Measurements from ENCODE around the gene RBFOX1.
A peak's percentile ranks its signal among the peaks of the same experiment; 100 is the strongest.

The RBFOX1 gene

GRCh38 chr16:7584561-7584960 lies 251.9 kb downstream of the RBFOX1 start:
- H3K27ac ChIP-seq (ENCODE audit: low read depth, low read length, severe bottlenecking), result no peak overlapping the region
- H3K36me3 ChIP-seq (ENCODE audit: control insufficient read depth, insufficient read depth, low read length), result no peaks in the 10 kb centered on the region
- no peaks in the 10 kb centered on the region for H3K9me3 ChIP-seq (ENCODE audit: control insufficient read depth, low read length)
- WGBS, 2 experiments (ENCODE audit: insufficient coverage in 2 of 2), result 78 to 100% methylated on average over 1 to 2 of the region's 6 CpGs
- no peak overlapping the region for H3K4me3 ChIP-seq (ENCODE audit: extremely low read depth, insufficient read depth, low read length, poor library complexity, severe bottlenecking)
- no peaks in the 10 kb centered on the region for H3K4me1 ChIP-seq (ENCODE audit: control insufficient read depth, insufficient read depth, low read length, poor library complexity, severe bottlenecking)

GRCh38 chr16:7585705-7586104 lies 253.1 kb downstream of the RBFOX1 start:
- Histone ChIP-seq H3K4me1 (ENCODE audit: control insufficient read depth, insufficient read depth, low read length, poor library complexity, severe bottlenecking) (no peaks in the 10 kb centered on the region), H3K27ac (ENCODE audit: low read depth, low read length, severe bottlenecking) (no peak overlapping the region), H3K9me3 (ENCODE audit: control insufficient read depth, low read length) (no peaks in the 10 kb centered on the region), H3K36me3 (ENCODE audit: control insufficient read depth, insufficient read depth, low read length) (no peaks in the 10 kb centered on the region), H3K4me3 (ENCODE audit: extremely low read depth, insufficient read depth, low read length, poor library complexity, severe bottlenecking) (no peak overlapping the region)
- WGBS, 2 experiments (ENCODE audit: insufficient coverage in 2 of 2), result no CpG with 5 or more reads among the region's 4 CpGs

GRCh38 chr16:7590934-7591333 lies 258.3 kb downstream of the RBFOX1 start:
- Histone ChIP-seq H3K36me3 (ENCODE audit: control insufficient read depth, insufficient read depth, low read length) (no peaks in the 10 kb centered on the region), H3K4me3 (ENCODE audit: extremely low read depth, insufficient read depth, low read length, poor library complexity, severe bottlenecking) (no peak overlapping the region), H3K4me1 (ENCODE audit: control insufficient read depth, insufficient read depth, low read length, poor library complexity, severe bottlenecking) (no peaks in the 10 kb centered on the region), H3K27ac (ENCODE audit: low read depth, low read length, severe bottlenecking) (no peak overlapping the region), H3K9me3 (ENCODE audit: control insufficient read depth, low read length) (no peaks in the 10 kb centered on the region)
- 90 to 96% methylated on average over 3 of the region's 4 CpGs for WGBS, 2 experiments (ENCODE audit: insufficient coverage in 2 of 2)

- H3K36me3 ChIP-seq (ENCODE audit: control insufficient read depth, insufficient read depth, low read length), result no peaks in the 10 kb centered on the region
- H3K4me3 ChIP-seq (ENCODE audit: extremely low read depth, insufficient read depth, low read length, poor library complexity, severe bottlenecking), result no peak overlapping the region
- H3K27ac ChIP-seq (ENCODE audit: low read depth, low read length, severe bottlenecking), result no peak overlapping the region
- H3K9me3 ChIP-seq (ENCODE audit: control insufficient read depth, low read length), result no peaks in the 10 kb centered on the region
- peaks cover 7% of the 10 kb centered on the region for H3K4me1 ChIP-seq (ENCODE audit: control insufficient read depth, insufficient read depth, low read length, poor library complexity, severe bottlenecking)
- WGBS, 2 experiments (ENCODE audit: insufficient coverage in 2 of 2), result 100% methylated on average over 1 of the region's 11 CpGs; no CpG with 5 or more reads in 1 of the 2 experiments
These were observed 263.7 kb downstream of the RBFOX1 start for GRCh38 chr16:7596308-7596707.

GRCh38 chr16:7597677-7598076 lies 265.0 kb downstream of the RBFOX1 start:
- peaks cover 7% of the 10 kb centered on the region for H3K4me1 ChIP-seq (ENCODE audit: control insufficient read depth, insufficient read depth, low read length, poor library complexity, severe bottlenecking)
- 66 to 82% methylated on average over 2 to 3 of the region's 3 CpGs for WGBS, 2 experiments (ENCODE audit: insufficient coverage in 2 of 2)
- no peaks in the 10 kb centered on the region for H3K36me3 ChIP-seq (ENCODE audit: control insufficient read depth, insufficient read depth, low read length)
- no peak overlapping the region for H3K4me3 ChIP-seq (ENCODE audit: extremely low read depth, insufficient read depth, low read length, poor library complexity, severe bottlenecking)
- H3K9me3 ChIP-seq (ENCODE audit: control insufficient read depth, low read length), result no peaks in the 10 kb centered on the region
- H3K27ac ChIP-seq (ENCODE audit: low read depth, low read length, severe bottlenecking), result peak overlapping the region; percentile 31

- Histone ChIP-seq H3K27ac (ENCODE audit: low read depth, low read length, severe bottlenecking) (no peak overlapping the region), H3K4me1 (ENCODE audit: control insufficient read depth, insufficient read depth, low read length, poor library complexity, severe bottlenecking) (peaks cover 7% of the 10 kb centered on the region), H3K4me3 (ENCODE audit: extremely low read depth, insufficient read depth, low read length, poor library complexity, severe bottlenecking) (no peak overlapping the region), H3K36me3 (ENCODE audit: control insufficient read depth, insufficient read depth, low read length) (no peaks in the 10 kb centered on the region), H3K9me3 (ENCODE audit: control insufficient read depth, low read length) (no peaks in the 10 kb centered on the region)
- WGBS, 2 experiments (ENCODE audit: insufficient coverage in 2 of 2), result 92 to 100% methylated on average over 2 of the region's 3 CpGs
These were observed 268.5 kb downstream of the RBFOX1 start for GRCh38 chr16:7601100-7601499.

- H3K4me1 ChIP-seq (ENCODE audit: control insufficient read depth, insufficient read depth, low read length, poor library complexity, severe bottlenecking), result peaks cover 7% of the 10 kb centered on the region
- H3K4me3 ChIP-seq (ENCODE audit: extremely low read depth, insufficient read depth, low read length, poor library complexity, severe bottlenecking), result no peak overlapping the region
- no peaks in the 10 kb centered on the region for H3K36me3 ChIP-seq (ENCODE audit: control insufficient read depth, insufficient read depth, low read length)
- no peak overlapping the region for H3K27ac ChIP-seq (ENCODE audit: low read depth, low read length, severe bottlenecking)
- 65 to 75% methylated on average over 2 to 5 of the region's 7 CpGs for WGBS, 2 experiments (ENCODE audit: insufficient coverage in 2 of 2)
- no peaks in the 10 kb centered on the region for H3K9me3 ChIP-seq (ENCODE audit: control insufficient read depth, low read length)
These were observed 269.8 kb downstream of the RBFOX1 start for GRCh38 chr16:7602291-7602950.

GRCh38 chr16:7605812-7606211 lies 273.2 kb downstream of the RBFOX1 start:
- no peak overlapping the region for H3K4me3 ChIP-seq (ENCODE audit: extremely low read depth, insufficient read depth, low read length, poor library complexity, severe bottlenecking)
- 80 to 96% methylated on average over 3 to 4 of the region's 6 CpGs for WGBS, 2 experiments (ENCODE audit: insufficient coverage in 2 of 2)

GRCh38 chr16:7612671-7613070 lies 280.0 kb downstream of the RBFOX1 start:
- Histone ChIP-seq H3K27ac (ENCODE audit: low read depth, low read length, severe bottlenecking) (no peak overlapping the region), H3K9me3 (ENCODE audit: control insufficient read depth, low read length) (no peaks in the 10 kb centered on the region), H3K4me3 (ENCODE audit: extremely low read depth, insufficient read depth, low read length, poor library complexity, severe bottlenecking) (no peak overlapping the region), H3K4me1 (ENCODE audit: control insufficient read depth, insufficient read depth, low read length, poor library complexity, severe bottlenecking) (peaks cover 7% of the 10 kb centered on the region), H3K36me3 (ENCODE audit: control insufficient read depth, insufficient read depth, low read length) (no peaks in the 10 kb centered on the region)
- WGBS, 2 experiments (ENCODE audit: insufficient coverage in 2 of 2), result 85 to 91% methylated on average over 2 to 3 of the region's 8 CpGs

More at GRCh38 chr16:7605812-7606211, 273.2 kb downstream of the RBFOX1 start:
- no peaks in the 10 kb centered on the region for H3K4me1 ChIP-seq (ENCODE audit: control insufficient read depth, insufficient read depth, low read length, poor library complexity, severe bottlenecking)
- no peaks in the 10 kb centered on the region for H3K9me3 ChIP-seq (ENCODE audit: control insufficient read depth, low read length)
- no peaks in the 10 kb centered on the region for H3K36me3 ChIP-seq (ENCODE audit: control insufficient read depth, insufficient read depth, low read length)
- no peak overlapping the region for H3K27ac ChIP-seq (ENCODE audit: low read depth, low read length, severe bottlenecking)

- Histone ChIP-seq H3K36me3 (ENCODE audit: control insufficient read depth, insufficient read depth, low read length) (no peaks in the 10 kb centered on the region), H3K4me3 (ENCODE audit: extremely low read depth, insufficient read depth, low read length, poor library complexity, severe bottlenecking) (no peak overlapping the region), H3K27ac (ENCODE audit: low read depth, low read length, severe bottlenecking) (no peak overlapping the region), H3K9me3 (ENCODE audit: control insufficient read depth, low read length) (no peaks in the 10 kb centered on the region), H3K4me1 (ENCODE audit: control insufficient read depth, insufficient read depth, low read length, poor library complexity, severe bottlenecking) (peaks cover 7% of the 10 kb centered on the region)
- WGBS, 2 experiments (ENCODE audit: insufficient coverage in 2 of 2), result 90% methylated on average over 2 of the region's 2 CpGs; no CpG with 5 or more reads in 1 of the 2 experiments
These were observed 280.9 kb downstream of the RBFOX1 start for GRCh38 chr16:7613518-7613917.

GRCh38 chr16:7614021-7614795 lies 281.6 kb downstream of the RBFOX1 start:
- Histone ChIP-seq H3K27ac (ENCODE audit: low read depth, low read length, severe bottlenecking) (no peak overlapping the region), H3K4me1 (ENCODE audit: control insufficient read depth, insufficient read depth, low read length, poor library complexity, severe bottlenecking) (peaks cover 7% of the 10 kb centered on the region), H3K36me3 (ENCODE audit: control insufficient read depth, insufficient read depth, low read length) (no peaks in the 10 kb centered on the region), H3K9me3 (ENCODE audit: control insufficient read depth, low read length) (no peaks in the 10 kb centered on the region), H3K4me3 (ENCODE audit: extremely low read depth, insufficient read depth, low read length, poor library complexity, severe bottlenecking) (no peak overlapping the region)
- WGBS, 2 experiments (ENCODE audit: insufficient coverage in 2 of 2), result 71 to 78% methylated on average over 5 of the region's 7 CpGs
